OCI-M2 (cell line): ENCODE measurements around the gene MRPL53.

ENCODE experiments used
- DNase-seq: peaks from one replicate; lab custom pipeline; 2025; ENCODE audit not compliant: unreplicated experiment; lab: John Stamatoyannopoulos, UW

Gene MRPL53

DNA sequence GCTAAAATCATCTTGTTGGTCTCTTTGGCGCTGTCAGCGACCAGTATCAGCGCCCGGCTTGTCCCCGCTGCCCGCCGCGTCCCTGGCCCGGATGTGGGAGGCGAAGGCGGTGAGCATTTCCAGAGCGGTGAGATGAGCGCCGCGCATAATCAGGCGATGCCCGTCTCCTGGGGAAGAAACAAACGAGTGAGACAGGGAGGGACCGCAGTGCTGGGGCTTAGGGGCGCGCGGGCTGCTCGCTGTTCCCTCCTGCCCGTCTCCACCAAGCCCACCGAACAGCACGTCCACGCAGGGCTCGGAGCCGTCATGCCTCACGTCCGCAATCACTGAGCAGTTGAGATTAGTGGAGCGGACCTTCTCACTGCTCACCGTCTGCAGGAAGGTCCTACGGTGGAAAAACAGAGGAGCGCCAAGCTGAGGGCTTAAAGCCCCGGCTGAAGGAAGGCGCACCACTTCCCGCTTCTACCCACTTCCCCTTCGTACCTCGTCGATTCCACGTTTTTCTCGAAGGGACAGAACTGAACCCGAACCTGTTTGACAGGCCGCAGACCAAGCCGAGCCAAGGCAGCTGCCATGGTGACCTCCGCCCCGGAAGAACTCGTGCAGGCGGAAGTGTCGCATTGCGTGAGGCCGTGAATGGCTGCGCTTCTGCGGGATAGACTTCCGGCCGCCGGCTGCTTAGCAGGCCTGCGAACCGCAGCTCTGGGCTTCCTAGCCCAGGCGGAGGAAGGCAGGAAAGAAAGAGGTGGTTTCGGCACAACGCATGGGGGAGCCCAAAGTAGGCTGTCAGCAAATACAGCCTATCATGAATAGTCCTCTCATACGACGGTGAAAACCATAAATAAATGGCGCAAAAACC is at the start of gene MRPL53:
MRPL53 (minus strand) TSS at position 595 of the 859 bp plus-strand sequence; CDS start at position 575, 20 bp downstream.
- DNase-seq = peak; percentile 39

GRCh38 chr2:74516650-74517049 is 44.2 kb upstream of the MRPL53 start:
- DNase-seq = no peak

DNA sequence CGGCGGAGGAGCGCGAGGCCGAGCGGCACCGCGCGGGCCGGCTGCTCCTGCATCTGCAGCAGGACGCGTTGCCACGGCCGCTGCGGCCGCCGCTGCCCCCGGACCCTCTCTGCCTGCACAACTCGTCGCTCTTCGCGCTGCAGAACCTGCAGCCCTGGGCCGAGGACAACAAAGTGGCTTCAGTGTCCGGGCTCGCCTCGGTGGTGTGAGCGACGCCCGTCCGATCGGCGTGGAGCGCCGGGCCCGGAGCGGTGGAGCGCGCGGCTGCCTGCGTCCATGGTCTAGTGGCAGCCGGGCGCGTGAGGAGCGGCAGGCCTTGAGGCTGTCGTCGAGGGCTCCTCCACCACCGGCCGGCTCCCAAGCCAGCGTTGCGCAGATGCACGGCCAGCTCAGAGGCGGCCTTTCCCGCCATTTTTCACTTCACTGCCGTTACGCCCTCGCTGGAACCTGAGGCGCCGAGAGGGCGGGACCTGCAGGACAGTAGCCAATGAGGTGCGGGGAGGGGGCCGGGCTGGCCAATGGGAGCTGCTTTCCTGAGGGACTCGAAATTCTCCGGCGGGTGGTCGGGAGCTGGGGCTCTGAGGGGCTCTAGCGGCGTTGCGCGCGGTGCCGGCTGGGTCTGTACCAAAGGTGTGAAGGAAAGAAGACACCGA is 43.6 kb upstream of the MRPL53 start:
- DNase-seq = no peak

- DNase-seq = no peak
Measured at GRCh38 chr2:74515271-74515980, 42.9 kb upstream of the MRPL53 start.

GRCh38 chr2:74514368-74515270 is 42.1 kb upstream of the MRPL53 start, which contains the start of gene TLX2:
Gene TLX2, plus strand, starts transcription at chr2:74514450. Its CDS starts 357 bp downstream, at chr2:74514807.
- no peak for DNase-seq

- DNase-seq = no peak
Measured at GRCh38 chr2:74513605-74514367, 41.3 kb upstream of the MRPL53 start.

DNA sequence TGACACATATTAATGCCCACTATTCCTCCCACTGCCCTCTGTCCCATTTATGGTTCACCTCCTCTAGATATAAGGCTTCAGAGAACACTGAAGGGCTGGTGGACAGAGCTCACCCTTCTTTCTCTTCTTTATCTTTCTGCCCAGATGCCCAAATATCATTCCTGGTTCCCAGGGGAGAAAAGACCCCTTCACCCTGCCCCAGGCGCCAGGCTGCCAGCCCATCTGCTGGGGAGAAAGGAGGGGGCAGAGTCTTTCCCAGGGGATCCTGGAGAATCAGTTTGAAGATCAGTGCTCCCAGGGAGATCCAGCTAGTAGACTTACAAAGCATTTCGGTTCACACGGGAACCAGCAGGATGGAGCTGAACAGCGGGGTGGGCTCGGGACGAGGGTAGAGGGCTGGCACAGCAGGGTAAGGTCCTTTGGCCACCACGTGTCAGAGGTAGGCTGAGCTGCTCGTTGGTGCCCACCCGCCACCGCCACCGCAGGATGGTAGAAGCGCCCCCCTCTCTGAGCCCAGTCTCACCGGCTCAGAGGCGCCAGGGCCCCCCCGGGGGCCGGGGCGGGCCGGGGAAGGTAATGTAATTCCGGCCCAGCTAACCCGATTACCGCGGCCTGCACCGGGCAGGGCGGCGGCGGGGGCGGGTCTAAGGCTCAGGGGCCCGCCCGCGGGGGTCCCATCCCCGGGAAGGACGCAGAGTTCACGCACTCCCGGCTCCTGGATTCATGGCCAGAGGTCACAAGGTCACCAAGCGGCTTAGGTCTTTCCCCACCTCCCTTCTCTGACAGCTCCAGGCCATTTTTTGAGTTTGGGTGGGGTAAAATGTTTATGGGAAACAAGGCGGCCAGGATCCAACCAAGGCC is 40.5 kb upstream of the MRPL53 start:
- no peak for DNase-seq

DNA sequence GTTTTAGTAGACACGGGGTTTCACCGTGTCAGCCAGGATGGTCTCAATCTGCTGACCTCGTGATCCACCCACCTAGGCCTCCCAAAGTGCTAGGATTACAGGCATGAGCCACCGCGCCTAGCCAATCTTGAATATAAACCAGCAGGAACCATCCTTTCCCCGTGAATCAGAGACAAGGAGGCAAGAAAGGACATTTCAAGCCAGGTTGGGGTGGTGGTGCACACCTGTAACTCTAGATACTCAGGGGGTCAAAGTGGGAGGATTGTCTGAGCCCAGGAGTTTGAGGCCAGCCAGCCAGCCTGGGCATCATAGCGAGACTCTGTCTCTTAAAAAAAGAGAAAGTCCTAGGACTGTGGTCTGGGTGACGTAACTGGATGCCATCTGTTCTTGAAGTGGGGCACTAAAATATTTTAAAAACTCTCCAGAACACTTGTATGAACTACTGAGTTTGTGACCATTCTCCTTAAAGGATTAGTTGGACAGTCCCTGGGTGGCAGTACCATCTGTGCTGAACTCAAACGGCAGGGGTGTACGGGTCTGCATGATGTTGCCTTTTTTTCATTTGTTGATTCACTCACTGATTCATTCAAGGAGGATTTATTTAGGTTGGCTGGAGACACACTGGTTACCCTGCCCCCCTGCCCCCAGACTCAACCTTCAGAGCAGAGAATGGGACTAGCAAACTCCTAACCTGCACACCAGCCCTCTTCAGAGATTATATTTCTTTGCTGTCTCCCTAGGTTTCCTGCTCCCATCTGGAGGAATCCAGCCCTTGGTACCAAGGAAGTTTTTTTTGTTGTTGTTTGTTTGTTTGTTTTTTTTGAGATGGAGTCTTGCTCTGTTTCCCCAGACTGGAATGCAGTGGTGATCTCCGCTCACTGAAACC is 38.9 kb upstream of the MRPL53 start:
- no peak for DNase-seq

DNA sequence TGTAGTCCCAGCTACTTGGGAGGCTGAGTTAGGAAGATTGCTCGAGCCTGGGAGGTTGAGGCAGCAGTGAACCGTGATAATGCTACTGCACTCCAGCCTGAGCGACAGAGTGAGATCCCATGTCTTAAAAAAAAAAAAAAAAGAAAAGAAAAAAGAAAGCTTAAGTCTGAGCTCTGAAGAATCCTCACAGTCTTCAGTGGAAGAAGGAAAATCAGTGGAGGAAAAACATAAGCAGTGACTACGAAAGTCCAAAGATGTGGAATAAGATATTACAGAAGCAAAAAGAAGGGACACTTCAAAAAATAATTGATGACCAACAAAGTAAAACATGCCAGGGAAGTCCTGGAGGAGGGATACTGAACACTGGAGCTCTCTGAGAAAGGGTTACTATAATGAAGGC is 37.8 kb upstream of the MRPL53 start:
- DNase-seq = no peak

DNA sequence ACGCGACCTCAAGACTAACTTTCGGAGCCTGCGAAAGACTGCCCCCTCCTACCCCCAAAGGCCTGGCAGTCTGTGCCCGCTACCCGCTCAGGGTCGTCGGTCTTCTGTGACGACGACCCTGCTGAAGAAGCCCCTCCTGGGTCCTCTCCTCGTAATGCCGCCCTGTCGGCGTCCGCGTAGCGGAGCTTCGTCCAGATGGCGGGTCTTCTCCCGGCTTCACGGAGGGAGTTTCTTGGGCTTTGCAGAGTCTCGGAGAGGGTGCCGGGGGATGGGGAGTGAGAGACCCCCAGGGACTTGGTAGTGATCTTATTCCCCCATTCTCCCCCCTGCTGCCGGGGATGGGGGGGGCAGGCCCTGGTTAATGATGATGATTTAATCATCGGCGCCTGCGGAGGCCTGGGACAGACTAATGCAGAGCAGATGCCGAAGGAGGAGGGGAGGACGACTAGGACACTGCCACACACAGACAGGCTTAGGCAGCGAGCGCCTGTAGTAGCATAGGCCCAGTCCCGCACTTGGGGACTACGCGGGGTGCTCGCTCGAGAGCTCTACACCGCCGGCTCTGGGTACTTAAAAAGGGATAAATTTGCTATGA is 35.5 kb upstream of the MRPL53 start:
- no peak for DNase-seq

DNA sequence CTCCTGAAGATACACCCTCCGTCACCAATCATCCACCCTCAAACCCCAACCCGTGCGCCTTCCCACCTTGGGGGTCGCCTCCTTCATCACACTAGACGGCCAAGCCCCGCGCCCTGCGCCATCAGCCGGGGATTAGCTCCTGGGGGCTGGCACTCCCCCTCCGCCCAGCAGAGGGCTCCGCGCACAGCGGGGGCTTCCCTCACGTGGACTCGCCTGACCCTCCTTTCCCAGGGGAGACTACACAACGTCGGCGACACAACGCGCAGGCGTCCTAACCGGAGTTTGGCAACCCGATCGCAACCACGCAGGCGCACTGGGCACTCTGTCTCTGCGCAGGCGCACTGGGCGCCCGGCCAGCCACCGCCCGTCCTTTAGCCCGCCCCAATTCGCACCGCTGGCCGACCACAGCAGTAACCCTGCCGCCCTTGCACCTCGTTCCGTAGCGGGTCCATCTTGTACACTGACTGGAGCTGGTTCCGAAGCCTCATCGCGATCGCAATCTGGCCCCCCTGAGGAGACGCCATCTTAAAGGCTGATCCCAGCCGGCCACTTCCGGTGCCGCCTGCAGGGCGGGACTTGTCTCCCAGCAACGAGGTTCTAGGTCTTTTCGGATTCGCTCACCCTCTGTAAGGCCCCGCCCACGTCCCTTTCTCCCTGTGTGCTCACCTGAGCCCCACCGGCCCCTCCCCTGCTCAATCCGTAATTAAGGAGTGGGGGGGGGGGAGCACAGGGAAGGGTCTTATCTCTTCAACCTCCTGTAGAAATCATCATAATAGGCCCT is 34.9 kb upstream of the MRPL53 start, which contains the start of gene PCGF1:
PCGF1 (minus strand) TSS at position 551 of the 781 bp plus-strand sequence; CDS start at position 524, 27 bp downstream.
- peak; percentile 70 for DNase-seq

DNA sequence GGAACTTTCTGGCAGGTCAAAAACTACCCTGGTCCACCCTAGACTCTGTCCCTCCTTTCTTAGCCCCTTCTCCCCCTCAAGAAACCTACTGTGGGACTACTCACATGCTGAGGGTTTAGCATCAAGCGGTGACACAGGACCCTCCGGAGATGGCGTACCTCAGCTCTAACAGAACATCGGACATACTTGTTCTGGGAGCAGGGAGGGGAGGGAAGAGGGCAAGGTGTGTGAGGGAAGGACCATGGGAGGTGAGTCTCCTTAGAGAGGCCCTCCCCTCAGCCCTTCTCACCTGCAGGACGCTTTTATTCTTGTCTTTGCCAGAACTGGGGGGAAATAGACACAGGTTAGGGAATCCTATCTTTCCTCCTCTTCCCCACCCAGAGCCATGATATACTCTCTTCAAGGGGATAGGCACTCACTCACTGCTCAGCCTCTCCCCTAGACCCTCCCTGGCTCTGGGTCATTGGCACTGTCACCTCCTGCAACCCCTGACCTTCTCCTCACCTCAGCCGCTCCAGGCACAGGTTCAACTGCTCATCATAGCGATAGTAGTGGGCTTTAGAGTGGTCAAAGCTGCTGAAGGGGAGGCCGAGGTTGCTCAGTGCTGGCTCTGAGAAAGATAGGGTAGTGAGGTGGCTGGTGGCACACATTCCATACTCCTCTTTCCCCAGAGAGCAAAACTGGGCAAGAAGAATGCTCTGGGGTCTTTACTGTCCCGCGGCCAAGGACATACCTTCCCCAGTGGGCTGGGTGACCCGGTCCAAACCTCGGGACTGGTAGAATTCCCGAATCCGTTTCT is 33.2 kb upstream of the MRPL53 start:
- no peak for DNase-seq

DNA sequence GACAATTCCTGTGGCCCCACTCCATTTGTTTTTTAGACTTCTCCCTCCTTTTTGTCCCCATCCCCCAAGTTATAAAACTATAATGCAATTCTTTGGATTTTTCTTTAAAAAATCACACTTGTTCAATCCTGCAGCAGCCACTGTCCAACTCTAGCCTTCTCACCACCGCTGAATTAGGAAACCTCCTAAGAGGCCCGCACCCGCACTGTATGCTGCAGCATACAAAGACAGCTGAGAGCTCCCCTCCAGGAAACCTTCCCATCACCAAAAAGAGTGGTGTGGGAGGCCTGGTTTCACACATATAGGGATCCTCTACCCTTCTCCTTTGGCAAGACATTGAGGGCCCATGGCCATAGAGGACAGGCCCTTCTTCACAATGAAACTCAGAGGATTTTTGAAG is 32.1 kb upstream of the MRPL53 start:
- no peak for DNase-seq

DNA sequence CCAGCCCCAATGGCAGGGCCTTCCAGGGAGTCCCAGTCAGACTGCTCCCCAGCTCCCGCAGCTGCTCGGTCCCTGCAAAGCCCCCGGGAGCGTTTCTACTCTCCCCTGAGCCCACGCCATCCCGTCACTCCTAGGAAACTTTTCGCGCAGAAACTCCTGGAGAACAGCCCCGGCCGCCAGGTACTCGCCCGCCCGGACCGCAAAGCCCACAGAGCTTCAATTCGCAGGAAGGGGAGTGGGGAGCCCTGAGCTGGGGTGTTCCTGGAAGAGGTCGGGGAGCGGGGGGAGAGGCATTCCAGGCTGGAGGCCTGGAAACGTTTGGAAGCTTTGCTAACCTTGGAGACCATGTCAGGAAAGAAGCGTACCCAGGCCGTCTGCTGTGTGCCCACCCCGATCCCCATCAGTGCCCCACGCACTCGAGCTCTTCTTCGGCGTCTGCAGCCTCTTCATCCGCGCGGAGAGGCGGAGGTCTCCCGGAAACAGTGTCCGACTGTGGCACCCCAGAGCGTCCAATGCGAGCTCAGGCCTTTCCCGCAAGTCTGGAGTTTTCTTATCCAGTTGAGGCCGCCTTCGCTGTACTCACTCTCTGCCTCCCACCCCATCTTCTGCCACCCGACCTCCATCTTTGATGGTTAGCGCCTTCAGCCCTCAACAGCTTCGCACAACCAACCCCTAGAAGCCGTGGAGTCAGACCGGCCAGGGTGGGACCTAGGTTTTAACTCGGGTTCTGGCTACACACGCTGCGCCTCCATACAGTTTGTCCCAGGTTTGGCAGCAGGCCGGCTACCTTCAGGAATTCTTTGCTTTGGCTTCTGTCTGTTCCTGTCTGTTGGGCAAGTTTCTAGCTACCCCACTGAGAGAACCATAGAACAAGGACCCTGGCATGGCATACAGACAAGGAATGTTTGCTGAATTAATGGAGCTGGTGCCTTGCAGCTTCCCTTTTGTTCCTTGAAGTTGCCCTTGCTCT is 31.3 kb upstream of the MRPL53 start:
- DNase-seq = no peak
